ENCODE results near the gene ECSIT.

DNA sequence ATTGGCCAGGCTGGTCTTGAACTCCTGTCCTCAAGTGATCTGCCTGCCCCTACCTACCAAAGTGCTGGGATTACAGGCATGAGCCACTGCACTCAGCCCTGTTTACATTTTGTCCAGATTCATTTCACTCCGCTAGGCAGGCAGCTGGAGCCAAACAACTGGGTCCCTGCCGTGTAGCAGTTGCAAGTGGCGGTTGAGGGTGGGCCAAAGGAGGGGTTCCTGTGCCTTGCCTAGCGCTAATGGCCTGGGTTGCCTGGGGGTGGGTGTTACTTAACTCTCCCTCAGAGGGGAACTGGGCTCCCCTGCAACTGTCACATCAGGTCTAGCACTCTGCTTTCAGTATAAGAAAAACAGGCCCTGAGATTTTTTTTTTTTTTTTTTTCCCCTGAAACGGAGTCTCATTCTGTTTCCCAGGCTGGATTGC, 41.1 kb upstream of the ECSIT start:
- TF ChIP-seq, protein P1, sequence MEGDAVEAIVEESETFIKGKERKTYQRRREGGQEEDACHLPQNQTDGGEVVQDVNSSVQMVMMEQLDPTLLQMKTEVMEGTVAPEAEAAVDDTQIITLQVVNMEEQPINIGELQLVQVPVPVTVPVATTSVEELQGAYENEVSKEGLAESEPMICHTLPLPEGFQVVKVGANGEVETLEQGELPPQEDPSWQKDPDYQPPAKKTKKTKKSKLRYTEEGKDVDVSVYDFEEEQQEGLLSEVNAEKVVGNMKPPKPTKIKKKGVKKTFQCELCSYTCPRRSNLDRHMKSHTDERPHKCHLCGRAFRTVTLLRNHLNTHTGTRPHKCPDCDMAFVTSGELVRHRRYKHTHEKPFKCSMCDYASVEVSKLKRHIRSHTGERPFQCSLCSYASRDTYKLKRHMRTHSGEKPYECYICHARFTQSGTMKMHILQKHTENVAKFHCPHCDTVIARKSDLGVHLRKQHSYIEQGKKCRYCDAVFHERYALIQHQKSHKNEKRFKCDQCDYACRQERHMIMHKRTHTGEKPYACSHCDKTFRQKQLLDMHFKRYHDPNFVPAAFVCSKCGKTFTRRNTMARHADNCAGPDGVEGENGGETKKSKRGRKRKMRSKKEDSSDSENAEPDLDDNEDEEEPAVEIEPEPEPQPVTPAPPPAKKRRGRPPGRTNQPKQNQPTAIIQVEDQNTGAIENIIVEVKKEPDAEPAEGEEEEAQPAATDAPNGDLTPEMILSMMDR (IDR thresholded peaks at IDR 0.05): no peak
- TF ChIP-seq POLR2A (IDR thresholded peaks at IDR 0.05): no peak
